HG02623 (cell line): Measurements from ENCODE around the gene SEZ6.

Experiments used
- ATAC-seq: cut with Tn5 transposase; IDR thresholded peaks from one replicate; pipeline ENCODE4 v1.9.1; 2021; ENCODE audit warnings: moderate library complexity; ENCODE audit not compliant: unreplicated experiment

Gene SEZ6

GRCh38 chr17:29005936-29006511 is at the start of gene SEZ6:
Gene SEZ6, minus strand, starts transcription at chr17:29006033. Its CDS starts 164 bp downstream, at chr17:29005869.
- ATAC-seq = no peak

GRCh38 chr17:29054835-29055234 is 49.0 kb upstream of the SEZ6 start:
- no peak for ATAC-seq

- ATAC-seq = no peak
These were observed 45.9 kb upstream of the SEZ6 start for GRCh38 chr17:29051731-29052130.

- ATAC-seq = no peak
These were observed 45.4 kb upstream of the SEZ6 start for GRCh38 chr17:29051194-29051593.

- no peak for ATAC-seq
These were observed 44.3 kb upstream of the SEZ6 start for GRCh38 chr17:29050176-29050575.

GRCh38 chr17:29049541-29050145 is 43.8 kb upstream of the SEZ6 start:
- no peak for ATAC-seq

GRCh38 chr17:29048440-29049368 is 42.9 kb upstream of the SEZ6 start:
- no peak for ATAC-seq

- ATAC-seq = no peak
These were observed 40.6 kb upstream of the SEZ6 start for GRCh38 chr17:29046473-29046839.

GRCh38 chr17:29045734-29046472 is 40.1 kb upstream of the SEZ6 start:
- ATAC-seq = no peak

GRCh38 chr17:29045026-29045425 is 39.2 kb upstream of the SEZ6 start:
- no peak for ATAC-seq

GRCh38 chr17:29043539-29044145 is 37.8 kb upstream of the SEZ6 start:
- no peak for ATAC-seq

GRCh38 chr17:29042679-29043538 is 37.1 kb upstream of the SEZ6 start, which contains the start of gene PIPOX:
Gene PIPOX, plus strand, starts transcription at chr17:29043141. Its CDS starts 85 bp downstream, at chr17:29043226.
- ATAC-seq = no peak

GRCh38 chr17:29042026-29042678 is 36.3 kb upstream of the SEZ6 start:
- ATAC-seq = no peak

GRCh38 chr17:29041571-29041970 is 35.7 kb upstream of the SEZ6 start:
- ATAC-seq = no peak

- ATAC-seq = no peak
These were observed 35.3 kb upstream of the SEZ6 start for GRCh38 chr17:29041091-29041490.

- ATAC-seq = no peak
These were observed 34.1 kb upstream of the SEZ6 start for GRCh38 chr17:29039764-29040598.

GRCh38 chr17:29038085-29038795 is 32.4 kb upstream of the SEZ6 start:
- ATAC-seq = no peak

- ATAC-seq = no peak
These were observed 31.9 kb upstream of the SEZ6 start for GRCh38 chr17:29037739-29038084.
